Peyer's patch (tissue), 4 donors: ENCODE results near the gene MTCP1.

Experiments used
- CTCF ChIP-seq, 6 experiments: fragments of 450-650 bp in 4 of 6; fragments of 200-600 bp in 2 of 6; sonication (generic) in 1 of 6; IDR thresholded peaks; one replicate each; pipeline ENCODE4 v1.5.1; 2017 to 2019; ENCODE audit warnings: antibody characterized with exemption in 6 of 6, mild to moderate bottlenecking in 3 of 6, moderate library complexity in 1 of 6
- POLR2A ChIP-seq, 2 donors: fragments of 450-650 bp; IDR thresholded peaks; one replicate each; pipeline ENCODE4 v1.5.1; 2017; ENCODE audit warnings: antibody characterized with exemption in 2 of 2, mild to moderate bottlenecking in 2 of 2, moderate library complexity in 2 of 2

DNA sequence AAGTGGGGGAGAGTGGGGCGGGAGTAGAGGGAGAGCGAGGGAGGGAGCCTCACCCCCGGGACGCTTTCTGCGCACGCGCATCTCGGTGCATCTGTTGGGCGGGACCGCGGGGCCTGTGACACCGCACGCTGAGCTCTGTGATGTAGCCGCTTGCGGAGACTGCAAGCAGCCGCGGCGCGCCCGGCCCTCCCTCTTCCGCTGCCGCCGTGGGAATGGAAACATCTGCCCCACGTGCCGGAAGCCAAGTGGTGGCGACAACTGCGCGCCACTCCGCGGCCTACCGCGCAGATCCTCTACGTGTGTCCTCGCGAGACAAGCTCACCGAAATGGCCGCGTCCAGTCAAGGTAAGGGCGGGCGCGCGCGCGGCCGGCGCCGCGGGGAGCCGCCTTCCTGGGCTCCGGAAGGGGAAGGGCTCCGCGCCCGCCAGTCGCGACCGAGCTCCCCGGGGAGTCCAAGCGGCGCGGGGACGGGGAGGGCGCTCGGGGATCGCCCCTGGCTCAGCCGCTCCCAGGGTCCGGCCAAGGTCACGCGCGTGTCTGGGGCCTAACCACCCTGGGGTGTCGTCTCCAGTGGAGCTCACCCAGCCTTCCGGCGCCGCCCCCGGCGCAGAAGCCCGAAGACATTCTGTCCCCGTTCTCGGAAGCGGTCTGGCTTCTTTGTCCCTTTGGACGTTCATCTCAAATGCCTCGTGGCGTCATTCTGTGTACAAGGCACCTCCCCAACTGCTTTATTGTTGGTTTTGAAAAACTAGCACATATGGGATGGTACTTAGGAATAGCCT lies 44.0 kb downstream of the MTCP1 start, which contains the start of gene FUNDC2:
- no peak for TF ChIP-seq CTCF (IDR thresholded peaks at IDR 0.05)
- peak; percentile 47 to 63 for TF ChIP-seq POLR2A (IDR thresholded peaks at IDR 0.05)
